Stimulated activated CD8-positive, alpha-beta memory T cell treated with anti-CD3 and anti-CD28 coated beads, Interleukin-4, amount 100 ng/mL, for 24 hours (primary cell): ENCODE measurements around the gene IGF2BP2.

ENCODE experiments used
- DNase-seq: peaks from one replicate; pipeline ENCODE4 v3.0.0-alpha.2; 2020; ENCODE audit warnings: low read depth

The IGF2BP2 gene

DNA sequence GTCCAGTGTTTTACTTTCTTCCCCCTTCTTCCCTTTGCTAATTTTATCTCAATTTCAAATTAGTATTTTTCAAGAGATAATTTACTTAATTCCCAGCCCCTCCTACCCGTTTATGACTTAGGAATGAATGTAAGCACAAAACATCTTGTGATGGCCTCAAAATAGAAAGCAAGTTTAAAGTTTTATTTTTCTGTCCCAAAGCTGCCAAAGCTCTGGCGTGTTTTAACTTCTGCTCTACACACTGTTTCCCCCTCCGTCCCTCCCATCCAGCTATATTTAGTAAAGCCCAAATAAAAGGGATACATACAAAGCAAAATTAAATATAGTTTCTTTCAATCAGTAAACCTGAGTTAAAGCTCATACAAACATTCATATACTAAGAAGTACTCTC is 59.9 kb downstream of the IGF2BP2 start:
- no peak for DNase-seq

DNA sequence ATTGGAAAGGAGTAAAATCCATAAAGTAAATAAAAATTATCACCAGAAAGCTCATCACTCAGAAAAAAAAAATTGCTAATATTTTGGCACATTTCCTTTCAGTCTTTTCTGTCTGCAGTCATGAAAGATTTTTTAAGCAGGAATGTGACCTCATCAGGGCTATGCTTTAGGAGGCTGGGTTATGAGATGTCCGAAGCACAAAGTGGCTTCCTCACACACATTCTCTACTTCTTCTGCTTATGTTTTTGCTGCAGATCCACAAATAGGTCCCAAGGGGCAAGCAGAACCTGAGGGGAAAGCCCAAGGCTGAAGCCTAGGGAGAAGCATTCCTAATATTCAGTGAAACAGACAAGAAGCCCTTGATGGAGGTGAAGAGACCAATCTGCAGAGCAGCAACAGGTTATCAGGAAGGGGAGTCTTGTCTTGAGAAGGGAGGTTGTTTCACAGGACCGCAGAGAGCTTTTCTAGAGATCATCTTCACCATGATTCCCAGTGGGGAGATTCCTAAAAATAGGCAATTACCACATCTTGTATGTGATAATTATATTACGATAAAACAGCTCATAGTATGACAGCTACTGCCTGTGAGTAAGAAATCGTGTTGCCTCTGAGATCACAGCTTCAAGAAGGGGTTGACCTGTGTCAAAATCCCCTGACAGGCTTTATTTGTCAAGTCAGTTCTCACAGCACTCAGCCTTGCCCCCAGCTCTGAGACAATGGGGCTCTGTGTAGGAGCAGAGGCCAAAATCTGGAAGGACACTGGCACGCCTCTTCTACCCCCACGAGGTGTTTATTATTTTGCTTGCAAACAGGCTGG is 60.5 kb downstream of the IGF2BP2 start:
- DNase-seq, result no peak

DNA sequence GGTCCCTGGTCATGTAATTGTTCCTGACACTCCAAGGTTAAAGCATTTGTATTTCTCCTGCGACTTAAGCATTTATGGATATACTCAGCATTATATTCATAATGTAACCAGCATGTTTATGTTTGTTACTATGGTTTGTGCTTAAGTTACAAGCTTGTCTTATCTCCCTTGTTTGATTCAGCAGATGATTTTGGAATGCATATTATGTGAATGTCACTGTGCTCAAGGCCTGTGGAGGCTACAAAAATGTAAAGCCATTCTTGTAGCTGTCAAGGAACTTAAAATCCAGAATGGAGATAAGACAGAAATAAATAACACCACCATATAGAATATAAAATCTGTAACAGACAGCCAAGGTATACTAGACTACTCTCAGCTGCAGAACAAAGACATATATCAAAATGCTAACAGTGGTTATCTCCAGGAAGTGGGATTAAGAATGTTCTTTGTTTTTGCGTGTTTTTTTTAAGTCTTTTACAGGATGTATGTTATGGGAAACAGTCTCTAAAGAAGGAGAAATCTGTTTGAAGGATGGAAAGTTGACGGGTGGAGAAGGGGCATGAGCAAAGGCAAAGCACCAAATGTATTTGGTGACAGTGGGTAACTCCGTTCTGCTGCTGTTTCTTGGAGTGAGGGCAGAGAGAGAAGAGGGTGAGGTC is 61.4 kb downstream of the IGF2BP2 start:
- no peak for DNase-seq

DNA sequence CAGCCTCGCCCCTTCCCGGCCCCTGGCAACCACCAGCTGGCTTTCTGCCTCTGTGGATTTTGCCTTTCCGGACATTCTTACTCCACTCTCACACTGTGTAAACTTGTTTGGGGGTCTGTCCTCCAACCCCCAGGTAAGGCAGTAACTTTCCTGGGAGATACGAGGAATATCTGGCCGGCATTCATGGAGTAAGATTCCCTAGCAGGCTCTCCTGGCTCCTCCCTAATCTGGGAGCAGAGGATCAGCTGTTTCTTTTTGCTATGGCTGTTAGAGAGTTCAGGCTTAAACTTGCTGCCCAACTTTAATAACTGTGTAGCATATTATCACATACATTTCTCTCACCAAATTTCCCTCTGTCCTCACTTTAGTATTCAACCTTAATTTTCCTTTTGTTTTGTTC is 64.3 kb downstream of the IGF2BP2 start:
- no peak for DNase-seq

DNA sequence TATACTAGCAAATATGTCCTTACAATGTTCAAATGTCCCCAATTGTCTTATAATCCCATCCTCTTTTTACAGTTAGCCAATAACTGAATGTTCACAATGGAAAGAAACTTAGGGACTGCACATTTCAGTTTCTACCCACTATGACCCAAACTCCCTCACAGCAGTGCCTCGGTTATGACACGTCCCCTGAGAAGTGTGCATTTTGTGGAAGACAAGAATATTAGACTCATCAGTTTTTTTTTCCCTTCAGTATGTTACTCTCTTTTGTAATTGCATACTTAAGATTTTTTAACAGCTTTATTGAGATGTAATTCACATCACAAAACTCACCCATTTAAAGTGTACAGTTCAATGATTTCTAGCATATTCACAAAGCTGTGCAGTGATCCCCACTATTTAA is 64.8 kb downstream of the IGF2BP2 start:
- DNase-seq, result no peak

DNA sequence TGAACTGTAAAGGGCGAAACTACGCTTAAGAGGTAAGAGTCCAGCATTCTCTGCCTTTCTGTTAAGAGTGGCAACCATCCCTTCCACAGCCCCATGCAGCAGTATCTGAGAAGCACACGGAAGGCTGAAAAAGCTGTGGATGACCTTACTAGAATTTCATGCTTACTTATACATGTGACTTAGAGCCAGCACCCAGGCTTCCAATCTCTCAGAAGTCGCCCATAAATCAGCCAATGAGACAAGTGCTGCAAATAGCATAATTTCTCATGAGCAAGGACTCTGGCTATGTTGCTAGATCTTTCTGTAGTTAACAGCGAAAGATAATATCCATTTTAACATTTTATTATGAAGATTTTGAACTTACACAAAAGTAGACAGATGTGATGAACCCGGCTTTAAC is 65.3 kb downstream of the IGF2BP2 start:
- no peak for DNase-seq

DNA sequence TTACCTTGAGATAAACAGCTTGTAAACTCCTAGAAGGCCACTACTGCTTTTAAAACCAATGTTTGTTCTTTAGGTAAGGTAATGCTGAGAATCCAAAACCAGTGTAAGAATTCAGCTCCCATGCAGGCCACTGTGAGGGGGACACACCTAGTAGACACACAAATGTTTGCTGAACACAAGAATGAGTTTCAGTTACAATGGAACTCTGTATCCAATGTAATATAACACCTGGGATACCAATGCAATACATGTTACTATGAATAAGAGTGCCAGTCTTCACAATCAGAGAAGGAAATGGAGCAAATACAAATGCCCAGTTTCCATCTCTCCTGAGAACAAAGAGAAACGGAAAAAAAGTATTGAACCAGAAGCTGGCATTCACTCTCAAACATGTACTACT is 65.9 kb downstream of the IGF2BP2 start:
- no peak for DNase-seq

DNA sequence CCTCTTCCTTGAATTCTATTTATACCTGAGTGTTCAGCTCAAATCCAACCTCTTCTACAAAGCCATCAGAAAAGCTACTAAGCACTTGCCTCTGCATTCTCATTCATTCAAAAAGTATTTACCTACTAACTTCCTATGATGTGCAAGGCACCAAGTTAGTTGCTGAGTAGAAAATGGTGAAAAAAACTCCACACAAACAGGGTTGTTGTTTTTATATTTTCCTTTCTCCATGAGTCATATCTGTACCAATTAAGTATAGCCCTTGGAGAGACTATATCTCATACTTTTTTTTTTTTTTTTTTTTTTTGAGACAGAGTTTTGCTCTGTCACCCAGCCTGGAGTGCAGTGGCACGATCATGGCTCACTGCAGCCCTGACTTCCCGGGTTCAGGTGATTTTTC is 67.7 kb downstream of the IGF2BP2 start:
- no peak for DNase-seq

DNA sequence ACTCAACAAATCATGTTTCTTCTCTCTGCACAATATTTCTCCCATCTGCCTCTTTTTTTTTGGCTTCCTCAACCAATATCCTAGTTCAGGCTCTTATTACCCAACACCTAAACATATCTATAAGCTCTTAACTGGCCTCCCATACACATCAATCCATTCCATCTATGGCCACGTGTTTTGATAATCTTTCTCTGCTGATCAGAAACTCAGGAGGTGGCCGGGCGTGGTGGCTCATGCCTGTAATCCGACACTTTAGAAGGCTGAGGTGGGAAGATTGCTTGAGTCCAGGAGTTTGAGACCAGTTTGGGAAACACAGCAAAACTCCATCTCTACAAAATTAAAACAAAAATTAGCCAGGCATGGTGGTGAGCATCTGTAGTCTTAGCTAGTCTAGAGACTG is 68.4 kb downstream of the IGF2BP2 start:
- no peak for DNase-seq

DNA sequence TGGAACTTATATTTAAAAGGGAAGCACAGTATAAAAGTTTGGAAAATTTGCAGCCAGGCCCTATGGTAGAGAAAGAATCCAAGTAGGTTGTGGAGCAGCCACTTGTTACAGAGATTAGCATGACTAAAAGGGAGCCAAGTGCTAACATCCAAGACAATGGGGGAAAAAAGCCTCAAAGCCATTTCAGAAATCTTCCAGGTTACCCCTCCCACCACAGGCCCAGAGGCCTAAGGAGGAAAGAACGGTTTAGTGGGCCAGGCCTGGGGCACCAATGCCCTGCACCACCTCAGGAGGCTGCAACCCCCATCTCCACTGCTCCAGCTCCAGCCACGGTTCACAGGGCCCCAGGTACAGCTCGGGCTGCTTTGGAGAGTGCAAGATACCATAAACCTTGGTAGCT is 69.9 kb downstream of the IGF2BP2 start:
- DNase-seq, result no peak

DNA sequence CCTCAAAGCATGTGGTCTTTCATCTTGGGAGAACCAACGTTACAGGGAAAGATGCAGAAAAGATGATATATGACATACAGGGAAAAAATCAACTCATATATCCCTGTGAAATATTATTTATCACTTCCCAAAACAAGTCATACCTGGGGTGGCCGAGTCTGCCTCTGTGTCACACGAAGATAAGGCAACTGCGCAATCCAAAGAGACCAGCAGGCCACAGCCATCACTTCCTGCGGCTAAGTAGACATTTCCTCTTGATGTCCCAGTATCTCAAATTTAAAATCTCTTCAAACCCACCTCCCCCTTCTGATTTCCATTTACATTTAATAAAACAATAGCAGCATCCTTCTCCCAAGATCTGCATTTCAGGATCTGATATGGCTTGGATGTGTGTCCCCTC is 71.5 kb downstream of the IGF2BP2 start:
- DNase-seq, result no peak

DNA sequence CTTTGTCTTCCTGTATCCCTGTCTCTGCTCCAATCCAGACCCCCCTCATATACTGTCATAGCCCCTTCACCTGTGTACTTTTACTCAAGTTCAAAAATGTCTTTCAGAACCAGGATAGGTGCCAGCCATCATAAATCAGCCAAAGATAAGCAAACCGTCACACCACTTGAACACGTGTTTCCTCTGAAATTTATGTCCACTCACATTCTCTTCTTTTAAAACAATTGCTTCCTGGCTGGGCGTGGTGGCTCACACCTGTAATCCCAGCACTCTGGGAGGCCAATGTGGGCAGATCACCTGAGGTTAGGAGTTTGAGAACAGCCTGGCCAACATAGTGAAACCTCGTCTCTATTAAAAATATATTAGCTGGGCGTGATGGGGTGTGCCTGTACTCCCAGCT is 74.1 kb downstream of the IGF2BP2 start:
- DNase-seq, result no peak

DNA sequence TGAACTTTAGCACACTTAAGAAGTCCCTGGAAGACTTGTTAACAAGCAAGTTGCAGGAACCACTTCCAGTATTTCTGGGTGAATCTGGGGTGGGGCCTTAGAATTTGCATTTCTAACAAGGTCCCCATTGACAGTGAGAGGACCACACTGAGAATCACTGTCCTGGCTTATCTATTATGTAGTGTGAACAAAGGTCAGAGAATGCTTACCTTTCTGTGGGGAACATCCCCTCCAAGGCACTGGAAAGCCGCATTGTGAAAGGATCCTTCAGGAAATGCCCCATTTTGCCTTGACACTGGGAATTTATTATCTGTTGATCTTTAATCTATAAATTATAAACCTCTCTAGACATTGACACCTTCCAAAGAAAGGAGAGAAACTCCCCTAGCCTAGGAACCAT is 74.8 kb downstream of the IGF2BP2 start:
- no peak for DNase-seq

DNA sequence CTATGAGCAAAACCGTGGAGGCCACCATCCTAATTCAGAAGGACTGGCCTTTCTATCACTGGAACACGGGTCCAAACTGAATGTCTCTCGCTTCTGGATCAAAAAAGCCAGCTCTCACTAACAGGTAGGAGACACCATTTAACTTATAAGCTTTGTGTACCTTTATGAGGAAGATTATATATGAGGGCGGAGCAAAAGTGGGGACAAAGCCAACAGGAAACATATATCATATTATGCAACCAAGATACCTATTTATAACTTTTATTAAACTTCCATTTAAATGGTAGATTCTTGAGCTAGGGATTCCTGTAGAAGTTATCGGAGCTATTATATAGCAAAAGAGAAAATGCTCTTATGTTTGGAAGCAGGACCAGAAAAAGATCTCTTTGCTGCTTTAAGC is 78.4 kb downstream of the IGF2BP2 start:
- DNase-seq, result no peak

DNA sequence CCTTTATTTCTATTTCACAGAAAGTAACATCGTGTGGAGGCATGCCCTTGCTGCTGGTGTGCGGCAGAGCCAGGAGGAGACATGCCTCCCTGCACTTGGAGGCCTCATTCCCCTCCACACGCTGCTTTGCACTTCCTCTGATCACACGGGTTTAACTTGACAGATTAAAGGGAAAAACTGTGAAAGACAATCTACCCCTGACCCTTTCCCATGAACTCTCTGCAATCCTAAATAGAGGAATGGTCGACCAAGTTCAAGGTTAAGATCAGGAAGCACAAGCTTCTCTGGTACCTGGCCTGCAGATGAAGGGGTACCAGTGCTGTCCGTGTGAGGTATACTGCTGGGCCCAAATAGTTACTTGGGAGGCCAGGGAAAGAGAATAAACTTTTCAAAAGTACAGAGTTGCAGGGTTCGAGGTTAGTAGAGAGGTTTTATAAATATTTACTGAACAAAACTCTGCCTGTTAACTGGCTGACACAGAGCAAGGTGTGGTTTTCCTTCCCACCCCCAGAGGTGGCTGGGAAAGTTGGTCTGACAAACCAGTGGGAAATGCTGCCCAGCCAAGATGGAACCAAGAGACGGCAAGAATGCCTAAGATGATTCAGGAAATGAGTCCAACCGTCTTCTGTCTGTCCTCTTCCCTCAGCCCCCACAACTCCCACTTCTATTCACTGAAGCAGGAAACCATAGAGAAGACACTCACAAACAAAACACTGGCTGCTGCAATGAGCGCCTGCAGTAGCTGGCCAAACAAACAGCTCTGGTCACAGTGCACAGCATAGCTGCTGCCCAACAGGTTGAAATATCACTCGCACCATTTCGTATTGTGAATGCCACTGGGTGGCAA is 79.6 kb downstream of the IGF2BP2 start:
- no peak for DNase-seq

DNA sequence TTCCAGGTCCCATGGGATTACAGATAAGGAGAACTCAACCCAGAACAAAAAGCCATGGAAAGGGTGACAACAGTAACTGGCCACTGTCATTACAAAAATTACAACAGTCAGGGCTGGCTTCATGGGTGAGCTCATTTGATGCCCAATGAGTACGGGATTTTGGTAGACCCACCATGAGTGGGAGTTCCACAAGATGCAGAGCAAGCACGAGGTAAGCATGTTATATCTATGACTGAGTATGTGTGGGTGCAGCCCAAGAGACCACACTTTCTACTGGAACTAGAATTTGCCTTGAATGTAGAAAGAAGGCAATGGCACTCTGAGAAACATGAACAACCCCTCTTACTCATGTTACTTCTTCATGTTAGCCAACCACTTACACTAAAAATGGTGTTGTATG is 83.3 kb downstream of the IGF2BP2 start:
- DNase-seq, result no peak

DNA sequence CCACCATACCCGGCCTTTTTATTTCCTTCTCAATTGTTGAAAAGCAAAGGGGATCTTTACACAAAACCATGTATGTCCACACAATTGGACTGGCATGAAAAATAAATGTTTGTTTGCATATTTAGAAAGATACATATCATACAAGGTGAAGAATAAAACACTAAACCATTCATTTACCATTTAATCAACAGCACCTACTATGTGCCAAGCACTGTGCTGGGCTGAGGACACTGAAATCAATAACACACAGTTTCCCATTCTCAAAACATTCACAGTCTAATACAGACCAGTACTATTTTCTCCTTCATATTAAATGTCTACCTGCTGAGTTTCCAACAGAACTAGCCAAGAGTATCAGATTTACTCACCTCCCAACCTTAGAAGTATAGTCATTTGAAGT is 84.7 kb downstream of the IGF2BP2 start:
- no peak for DNase-seq

DNA sequence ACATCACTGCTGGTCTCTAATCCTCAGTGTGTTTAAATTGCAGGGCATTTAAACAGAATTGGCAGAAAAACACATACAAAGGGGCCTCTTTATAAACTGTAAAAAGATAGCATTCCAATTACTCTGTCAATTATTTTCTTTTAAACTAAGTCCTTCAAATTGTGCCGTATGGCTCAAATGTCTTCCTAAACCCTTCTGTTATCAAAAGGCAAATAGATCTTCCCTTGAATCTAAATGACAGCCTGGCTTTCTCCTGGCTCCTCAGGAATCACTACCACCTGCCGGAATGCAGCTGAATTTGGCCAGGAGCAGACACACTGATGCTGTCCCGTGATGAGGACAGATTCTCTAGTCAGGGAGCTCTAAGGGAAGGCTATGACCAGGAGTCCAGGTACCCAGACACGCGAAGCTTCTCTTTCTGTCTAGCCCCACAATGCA is 85.6 kb downstream of the IGF2BP2 start:
- no peak for DNase-seq

DNA sequence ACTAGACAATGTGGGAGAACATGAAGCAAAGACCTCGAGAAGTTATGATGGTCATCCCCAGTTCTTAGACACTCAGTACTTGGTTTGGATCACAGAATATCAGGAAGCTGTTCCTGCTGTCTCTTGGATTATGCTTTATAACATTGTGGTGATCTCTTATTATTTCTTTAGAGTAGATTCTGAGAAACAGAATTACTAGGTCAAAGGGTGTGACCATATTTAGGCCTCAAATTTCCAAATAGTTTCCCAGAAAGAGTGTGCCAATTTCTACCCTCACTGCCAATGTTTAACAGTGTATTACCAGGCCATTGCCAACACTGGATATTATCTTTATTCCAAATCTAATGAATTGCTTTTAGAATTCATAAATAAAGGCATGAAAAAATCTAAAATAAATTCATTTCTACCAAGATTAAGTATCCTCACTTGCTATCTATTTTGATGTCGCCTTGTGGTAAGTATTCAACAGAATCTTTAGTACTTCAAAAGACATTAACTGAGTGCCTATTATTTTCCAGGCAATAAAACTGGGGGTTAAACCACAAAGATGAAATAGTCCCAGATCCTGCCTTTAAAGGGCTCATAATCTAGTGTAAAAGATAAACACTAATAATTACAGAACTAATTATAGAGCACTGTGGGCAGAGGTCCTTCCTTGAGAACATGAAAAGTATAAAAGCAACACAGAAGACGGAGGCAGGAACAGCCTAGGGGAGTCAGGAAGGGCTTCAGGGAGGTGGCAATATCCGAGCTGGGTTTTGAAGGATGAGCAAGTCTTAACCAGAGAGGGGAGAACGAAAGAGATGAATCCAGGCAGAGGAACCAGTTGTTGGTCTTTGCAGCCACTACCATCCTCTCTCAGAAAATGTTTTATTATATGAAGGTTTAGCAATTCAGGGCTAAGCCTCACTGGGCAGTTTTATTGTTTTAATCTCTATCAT is 86.8 kb downstream of the IGF2BP2 start:
- no peak for DNase-seq

DNA sequence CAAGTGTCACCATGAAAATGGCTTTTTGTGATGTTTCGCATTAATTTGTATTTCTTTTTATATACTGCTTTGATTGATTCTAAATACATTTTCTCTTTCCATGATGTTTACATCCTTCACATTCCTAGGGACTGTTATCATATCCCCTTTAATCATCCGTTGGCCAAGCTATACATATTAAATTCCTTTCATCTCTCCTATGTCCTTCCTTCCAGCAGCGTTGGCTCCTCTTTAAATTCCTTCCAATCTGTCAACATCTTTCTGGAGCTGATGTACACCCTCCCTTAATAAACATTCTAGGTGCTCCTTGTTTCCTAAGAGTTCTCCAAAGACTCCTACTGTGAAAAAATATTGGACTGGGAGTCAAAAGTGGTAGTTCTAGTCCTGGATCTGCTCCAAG is 87.8 kb downstream of the IGF2BP2 start:
- no peak for DNase-seq

DNA sequence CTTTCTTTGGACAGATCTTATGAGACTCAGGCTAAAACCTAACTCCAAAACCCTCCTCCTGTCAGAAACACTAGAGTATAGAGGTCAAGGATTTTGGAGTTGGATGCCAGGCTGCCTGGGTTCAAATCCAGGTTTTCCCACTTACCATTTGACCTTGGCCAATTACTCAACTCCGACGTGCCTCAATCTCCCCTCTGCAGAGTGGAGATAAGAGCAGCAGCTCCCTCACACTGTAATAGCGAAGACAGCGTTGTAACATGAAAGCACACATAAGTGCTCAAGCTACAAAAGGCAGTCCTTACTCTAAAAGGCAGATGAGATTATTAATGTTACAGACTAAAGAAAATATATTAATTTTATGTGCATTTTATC is 90.1 kb downstream of the IGF2BP2 start:
- no peak for DNase-seq
